HG03378 (cell line): ENCODE results near the gene COL4A2.
A peak's percentile ranks its signal among the peaks of the same experiment; 100 is the strongest.
"Not testable (repeated sequence)": the region's sequence is repeated elsewhere in the genome, so short reads cannot be mapped to it uniquely, and the experiment has no call there.

ENCODE experiments used
- ATAC-seq: cut with Tn5 transposase; IDR thresholded peaks from one replicate; pipeline ENCODE4 v1.9.1; 2021; ENCODE audit warnings: mild to moderate bottlenecking, moderate library complexity; ENCODE audit not compliant: unreplicated experiment

COL4A2 gene

DNA sequence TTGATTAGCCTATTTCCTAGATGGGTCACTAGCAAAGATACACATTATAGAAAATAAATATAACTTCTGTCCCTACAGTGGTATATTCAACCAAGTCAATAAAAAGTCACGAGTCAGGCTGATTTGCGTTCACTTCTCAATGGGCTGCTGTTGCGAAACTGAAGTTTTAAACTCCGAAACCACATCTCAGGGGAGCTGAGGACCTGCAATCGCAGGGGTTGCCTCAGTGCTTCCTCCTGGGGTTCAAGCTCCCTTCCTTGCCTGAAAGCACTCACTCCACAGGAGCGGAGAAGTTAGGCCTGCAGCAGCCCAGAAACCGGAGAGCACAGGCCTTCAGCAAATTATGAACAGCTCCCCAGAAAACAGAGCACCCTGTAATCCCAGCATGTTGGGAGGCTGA lies 214.9 kb downstream of the COL4A2 start:
- peak; percentile 36 for ATAC-seq

DNA sequence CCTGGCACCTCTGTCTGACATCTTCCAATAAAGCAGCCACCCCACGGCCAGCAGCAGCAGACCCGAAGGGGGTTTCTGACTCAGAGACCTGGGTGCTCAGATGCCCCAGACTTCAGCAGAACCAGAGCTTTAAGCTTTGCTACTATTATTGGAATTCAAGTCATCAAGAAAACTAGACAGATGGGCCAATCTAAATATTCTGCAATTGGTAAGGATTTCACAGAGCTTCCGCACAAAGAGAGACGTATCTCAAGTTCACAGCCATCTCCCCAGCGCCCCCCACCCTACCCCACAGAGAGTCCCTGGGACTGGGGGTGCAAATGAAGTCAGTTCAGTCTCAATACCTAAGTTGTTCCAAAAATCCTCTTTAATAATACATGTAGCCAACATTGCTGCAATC lies 215.6 kb downstream of the COL4A2 start:
- ATAC-seq: no peak

DNA sequence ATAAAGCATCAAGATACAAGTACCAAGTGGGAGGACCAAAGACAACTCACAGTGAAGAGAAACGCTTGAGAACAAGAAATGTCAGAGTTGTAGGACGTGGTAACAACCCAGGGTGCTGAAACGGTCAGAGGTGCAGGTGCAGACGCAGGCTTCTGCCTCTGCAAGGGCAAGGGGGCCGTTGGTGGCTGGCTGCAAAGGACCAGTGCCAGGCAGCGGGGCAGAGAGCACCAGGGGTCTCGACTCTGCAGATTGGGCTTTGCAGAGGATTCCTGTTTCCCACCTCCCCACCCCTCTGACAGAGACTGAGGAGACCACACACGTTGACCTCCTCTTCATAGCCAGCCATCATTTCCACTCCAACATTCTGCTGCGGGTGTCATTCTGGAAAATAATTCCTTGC lies 216.1 kb downstream of the COL4A2 start:
- ATAC-seq: no peak

DNA sequence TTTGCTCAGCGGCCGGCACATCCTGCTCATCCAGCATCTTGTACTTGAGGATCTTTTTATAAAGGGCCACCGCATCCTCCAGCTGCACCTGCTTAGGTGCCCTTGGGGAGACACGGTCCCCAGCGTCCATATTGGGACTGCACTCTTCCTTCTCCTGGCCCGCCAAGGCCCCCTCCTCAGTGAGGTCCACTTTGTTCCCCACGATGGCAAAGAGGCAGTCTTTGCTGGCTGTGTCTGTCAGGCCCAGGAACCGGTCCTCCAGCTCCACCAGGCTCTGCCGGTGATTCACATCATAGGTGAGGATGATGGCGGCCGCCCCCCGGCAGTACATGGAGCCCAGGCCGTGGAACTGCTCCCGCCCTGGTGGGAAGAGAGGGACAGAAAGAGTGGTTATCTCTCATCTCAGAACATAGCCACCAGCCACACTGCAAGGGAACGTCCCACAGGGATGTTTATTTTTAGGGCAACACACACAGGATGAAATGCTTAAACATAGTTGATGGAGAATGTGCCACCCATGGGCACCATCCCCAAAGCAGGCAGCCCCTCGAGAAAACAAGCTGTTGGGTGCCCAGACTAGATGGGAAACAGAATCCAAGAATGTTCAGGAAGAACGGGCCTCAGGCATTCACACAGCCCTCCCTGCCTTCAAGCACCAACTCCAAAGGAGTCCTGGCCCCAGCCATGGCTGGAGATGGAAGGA lies 216.9 kb downstream of the COL4A2 start:
- ATAC-seq: no peak

DNA sequence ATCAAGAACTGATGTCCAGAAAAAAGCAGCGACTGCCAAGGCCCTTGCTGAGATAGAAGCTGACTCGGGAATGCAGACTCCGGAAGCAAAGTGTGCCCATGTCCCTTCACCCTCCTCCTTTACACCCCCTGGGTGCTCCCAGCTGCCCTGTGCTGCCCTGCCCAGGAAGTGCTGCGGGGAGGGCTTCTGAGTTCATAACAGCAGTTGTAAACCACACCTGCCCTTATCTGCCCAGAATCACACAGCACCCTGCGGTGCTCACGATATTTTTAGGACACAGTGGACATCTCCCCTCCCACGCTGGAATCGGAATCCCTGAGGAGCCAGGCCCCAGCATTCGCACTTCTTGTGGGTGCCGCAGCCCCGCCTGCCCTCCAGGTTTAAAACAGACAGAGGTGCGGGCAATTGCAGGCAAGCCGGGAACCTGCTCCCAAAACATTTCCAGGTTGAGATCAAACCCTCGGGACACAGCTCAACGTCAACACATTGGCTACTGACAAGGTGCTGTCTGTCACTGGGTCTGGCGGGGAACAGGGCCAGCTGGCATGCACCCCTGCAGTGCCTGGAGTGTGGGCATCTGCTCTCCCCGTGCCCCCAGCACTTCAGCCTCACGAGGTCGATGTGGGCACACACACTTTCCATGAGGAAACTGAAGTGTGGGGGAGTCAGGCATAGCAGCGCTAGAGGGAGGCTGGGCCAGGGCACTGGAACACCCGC lies 217.6 kb downstream of the COL4A2 start:
- no peak for ATAC-seq

DNA sequence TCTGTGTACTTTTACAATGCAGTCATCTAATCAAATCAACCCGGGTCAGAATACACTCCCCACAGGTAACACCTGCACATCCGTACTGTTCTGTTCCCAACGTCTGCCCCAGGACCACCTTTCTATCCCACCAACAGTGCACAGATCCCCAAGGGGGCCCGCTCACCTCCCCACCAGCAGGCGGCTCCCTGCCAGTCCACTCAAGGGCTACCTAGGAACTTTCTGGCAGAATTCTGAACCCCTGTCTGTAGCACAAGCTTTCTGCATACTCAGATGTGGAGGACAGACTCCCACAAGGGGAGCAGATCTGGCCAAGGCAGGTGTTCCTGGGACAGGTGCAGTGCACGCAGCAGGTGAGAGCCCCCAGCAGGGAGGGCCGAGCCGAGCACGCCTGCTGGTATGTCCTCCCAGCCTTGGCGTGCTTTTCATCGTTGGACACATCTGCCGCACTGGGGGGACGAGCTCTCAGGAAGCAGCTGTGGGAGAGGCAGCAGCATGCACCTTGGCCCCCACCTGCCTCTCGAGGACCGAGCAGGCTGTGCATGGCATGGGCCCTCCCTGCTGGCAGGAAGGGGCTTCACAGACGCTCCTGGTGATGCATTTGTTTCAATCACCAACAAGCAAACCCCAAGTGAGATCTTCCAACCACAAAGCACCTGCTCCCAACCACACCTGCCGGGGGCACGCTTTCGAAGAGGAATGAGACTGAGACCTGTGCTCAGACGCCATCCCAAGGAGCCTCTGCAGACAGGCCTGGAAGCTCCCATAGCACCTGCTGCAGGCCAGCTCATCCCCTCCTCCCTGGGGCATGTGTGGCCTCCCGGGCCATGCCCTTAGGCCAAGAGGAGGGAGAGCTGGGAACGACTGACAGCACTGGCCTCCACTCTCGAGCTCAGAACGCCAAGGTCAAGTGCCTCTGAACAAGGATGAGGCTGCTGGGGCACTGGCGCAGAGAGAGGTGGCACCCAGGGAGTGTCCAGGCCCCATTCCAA lies 218.5 kb downstream of the COL4A2 start:
- peak; percentile 86 for ATAC-seq

DNA sequence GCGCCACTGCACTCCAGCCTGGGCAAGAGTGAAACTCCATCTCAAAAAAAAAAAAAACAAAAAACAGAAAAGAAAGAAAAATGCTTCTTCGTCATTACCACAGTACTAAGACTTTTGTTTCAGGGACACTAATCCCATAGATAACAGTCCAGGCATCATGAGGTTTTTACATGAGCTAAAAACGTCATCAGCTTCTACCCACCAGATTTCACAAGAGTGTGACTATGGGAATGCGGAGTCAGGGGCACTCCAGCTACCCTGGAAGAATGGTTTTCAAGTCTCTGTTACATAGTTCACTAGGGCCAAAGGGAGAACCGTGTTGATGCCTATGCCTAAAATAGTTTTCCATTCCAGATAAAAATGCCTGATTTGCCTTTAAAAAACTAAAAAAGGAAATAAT lies 221.3 kb downstream of the COL4A2 start:
- no peak for ATAC-seq

DNA sequence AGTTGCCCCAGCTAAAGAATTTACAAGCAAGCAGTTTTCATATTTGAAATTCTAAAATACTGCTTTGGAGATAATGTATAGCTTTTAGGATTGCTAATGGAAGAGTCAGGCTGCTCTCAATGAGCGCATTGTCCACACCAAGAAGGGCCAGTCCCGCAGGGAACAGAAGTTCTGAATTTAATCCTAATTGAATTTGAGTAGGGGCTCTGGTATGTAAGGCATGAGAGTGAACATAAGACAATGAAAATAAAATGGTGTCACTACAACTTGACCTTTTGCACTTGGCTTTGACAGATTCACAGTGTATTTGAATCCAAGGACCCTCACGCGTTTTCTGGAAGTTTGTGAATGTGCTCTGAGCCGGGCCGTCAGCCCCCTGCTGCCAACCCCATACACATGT lies 221.8 kb downstream of the COL4A2 start:
- no peak for ATAC-seq

DNA sequence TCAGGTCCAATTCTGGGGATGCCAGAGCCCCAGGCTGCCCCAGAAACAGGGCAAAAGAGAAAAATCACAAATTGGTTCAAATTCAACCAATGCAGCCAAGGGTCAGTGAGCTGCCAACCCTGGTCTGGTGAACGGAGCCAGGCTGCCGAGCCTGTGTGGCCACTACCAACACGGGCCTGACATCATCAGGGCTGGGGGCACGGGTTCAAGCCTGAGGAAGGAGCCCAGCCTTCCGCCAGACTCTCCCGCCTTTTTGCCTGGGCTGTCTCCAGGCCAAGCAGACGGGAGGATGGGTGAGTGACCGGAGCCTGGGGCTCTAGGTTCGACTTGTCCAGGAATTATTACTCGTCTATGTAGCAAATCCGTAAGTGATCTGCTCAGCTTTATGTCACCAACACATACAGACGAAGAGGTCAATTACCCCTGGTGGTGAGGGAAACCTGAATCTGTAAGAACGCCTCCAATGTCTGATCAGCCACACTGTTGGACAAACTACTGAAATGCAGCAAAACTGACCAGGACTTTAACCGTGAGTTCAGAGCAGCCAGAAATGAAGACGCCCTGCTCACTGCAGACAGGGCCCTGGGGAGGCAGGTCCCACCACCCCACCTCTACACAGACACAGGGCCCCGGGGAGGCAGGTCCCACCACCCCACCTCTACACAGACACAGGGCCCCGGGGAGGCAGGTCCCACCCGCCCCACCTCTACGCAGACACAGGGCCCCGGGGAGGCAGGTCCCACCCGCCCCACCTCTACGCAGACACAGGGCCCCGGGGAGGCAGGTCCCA lies 222.6 kb downstream of the COL4A2 start:
- no peak for ATAC-seq

DNA sequence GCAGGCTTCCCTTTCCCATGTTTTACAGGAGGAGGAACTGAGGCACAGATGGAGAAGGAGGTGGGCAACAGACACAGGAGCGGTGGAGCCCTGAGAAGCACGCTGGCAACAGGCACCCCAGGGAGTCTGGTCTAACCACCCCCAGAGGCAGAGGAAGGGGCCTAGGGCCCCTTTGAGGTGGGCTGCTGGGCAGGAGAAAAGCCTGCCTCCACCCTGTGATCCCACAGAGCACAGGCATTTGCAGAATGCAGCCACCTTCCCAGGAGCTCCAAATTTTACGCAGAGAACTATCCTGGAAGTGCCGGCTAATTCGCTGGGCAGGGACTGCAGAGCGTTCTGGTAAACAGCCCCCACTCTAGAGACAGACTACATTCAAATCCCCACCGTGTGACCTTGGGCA lies 224.0 kb downstream of the COL4A2 start:
- ATAC-seq: no peak

DNA sequence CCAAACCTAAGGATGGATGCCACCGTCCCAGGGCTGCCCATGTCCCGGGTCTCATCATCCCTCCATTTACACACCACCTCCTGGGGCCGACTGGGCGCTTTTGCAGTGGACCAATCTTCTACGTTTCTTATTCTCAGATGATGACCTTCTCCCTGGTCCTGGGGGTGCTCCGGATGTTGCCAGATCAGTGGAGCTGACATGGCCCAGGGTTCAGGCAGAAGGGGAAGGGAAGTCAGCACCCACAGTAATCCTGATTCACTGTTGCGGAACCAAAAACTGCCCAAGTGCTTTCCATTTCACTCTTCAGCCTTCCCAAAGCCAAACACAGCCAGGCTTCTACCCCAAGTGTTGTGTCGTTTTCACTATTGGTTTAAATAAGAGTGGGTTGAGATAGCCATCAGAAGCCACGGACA lies 224.6 kb downstream of the COL4A2 start:
- ATAC-seq: no peak

DNA sequence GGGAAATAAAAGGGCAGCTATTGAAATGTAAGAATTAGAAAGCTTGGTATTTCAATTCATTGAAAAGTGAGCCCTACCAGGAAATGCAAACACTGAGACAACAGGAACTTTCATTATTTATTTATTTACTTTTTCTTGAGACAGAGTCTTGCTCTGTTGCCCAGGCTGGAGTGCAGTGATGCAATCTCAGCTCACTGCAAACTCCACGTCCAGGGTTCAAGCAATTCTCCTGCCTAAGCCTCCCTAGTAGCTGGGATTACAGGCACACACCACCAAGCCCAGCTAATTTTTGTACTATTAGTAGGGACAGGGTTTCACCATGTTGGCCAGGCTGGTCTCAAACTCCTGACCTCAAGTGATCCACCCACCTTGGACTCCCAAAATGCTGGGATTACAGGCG lies 225.2 kb downstream of the COL4A2 start:
- ATAC-seq: not testable (repeated sequence)

DNA sequence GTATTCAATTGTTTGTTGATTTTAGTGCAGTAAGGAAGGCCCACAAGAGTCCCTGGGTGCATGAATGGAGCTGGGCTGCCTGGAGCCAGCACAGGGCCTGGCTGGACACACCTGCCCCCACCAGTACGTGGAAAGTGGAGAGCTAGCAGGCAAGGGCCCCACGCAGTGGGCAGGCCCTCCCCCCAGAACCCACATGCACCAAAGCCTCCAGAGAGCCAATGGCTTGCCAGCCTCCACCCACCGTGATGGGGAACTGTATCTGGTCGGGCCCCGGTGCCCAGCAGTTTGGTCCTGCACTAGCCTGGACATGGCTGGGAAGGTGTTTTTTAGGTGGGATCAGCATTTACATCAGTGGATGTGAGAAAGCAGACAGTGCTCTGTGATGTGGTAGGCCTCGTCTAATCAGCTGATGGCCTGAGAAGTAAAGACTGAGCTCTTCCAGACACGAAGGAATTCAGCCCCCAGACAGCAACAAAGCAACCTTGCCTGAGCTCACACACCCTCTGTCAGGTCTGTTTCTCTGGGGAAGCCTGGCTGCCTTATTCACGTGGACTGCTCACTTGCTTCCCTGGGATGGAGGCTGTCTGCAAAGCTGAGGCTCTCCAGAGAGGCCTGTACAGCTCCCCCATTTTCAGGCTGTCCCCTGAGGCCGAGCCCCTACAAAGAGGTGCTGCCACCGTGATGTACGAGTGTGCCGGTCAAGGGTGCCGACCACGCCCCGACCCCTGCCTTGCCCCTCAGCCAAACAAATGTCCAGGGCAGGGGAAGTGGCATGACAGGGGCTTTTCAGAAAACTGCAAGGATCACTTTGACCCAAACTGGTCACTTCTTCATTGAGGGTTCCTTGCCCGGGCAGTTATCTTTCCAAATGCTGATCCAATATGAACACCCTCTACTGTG lies 226.9 kb downstream of the COL4A2 start:
- ATAC-seq: no peak

DNA sequence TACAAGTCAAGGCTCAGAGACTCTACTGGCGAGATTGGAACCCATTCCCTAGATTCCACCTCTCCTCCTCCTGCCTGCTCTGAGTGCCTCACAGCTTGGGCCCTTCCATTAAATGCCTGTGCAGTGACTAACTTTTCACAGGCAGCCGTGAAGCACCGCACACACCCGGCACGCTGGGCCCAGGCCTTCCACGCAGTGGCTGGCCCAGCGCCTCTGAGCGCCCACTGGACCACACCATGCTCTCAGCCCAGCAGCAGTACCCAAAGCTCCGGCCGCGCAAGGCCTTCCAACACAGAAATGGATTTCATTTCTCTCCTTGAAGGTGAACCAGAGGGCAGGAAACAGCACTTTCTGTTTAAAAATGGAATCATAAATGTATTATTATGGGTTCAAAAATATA lies 228.4 kb downstream of the COL4A2 start:
- ATAC-seq: no peak

DNA sequence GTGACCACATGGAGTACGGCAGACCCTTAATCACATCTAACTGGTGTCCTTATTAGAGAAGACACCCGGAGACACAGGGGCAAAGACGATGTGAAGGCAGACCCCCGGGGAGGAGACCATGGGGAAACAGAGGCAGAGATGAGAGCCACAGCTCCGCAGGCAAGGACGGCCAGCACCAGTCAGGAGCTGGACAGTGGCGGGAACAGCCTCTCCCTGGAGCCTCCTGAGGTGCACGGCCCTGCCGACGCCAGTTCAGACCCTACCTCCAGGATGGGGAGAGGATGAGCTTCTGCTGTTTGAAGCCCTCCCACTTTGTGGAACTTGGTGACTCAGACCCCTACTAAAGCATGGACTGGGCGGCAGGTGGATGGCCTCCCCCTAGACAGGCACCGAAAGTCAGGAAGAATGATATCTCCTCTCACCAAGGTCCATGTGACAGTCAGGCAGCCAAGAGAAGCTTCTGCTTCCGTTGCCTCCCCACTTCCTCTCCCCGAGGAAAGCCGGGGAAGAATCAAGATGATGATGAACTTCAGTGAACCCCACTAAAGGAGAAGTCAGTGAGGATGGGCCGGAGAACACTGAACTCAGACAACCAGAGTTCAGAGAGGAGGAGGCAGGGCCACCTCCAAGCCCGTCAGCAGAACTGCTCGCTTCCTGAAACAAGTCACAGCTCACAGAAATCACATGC lies 229.1 kb downstream of the COL4A2 start:
- no peak for ATAC-seq

DNA sequence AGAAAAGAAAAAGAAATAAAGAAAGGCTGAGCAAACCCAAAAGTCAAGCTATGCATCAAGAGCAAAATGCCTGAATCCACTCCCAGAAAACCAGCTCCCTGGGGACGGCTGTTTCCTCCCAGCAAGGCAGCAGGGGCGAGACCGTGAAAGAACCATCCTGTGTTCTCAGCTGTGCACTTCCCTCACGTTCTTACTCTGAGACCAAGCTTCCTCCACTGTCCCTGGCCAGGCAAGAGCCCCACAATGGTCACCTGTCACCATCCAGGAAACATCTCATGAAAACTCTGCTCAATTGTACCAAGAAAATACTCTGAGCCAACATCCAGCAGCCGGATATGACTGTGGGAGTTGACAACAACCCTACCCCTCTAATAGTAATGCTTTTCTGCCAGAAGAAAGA lies 231.5 kb downstream of the COL4A2 start:
- ATAC-seq: no peak

DNA sequence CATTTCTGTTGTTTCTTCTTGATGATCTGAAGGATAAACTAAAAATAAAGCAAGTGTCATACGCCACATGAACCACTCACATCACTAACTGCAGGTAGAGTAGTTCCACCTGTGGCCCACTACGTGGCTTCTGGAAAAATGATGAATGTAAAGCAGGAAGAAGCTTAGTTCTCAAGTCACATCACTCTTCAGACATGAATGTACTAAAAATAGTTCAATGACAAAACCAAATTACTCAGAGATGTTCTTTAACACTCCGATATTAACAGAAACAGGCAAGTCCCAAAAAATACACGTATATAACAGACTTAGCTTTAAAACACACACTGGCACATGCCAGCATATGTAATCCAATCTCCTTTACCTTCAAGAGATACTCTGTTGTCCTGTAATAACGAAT lies 232.8 kb downstream of the COL4A2 start:
- ATAC-seq: no peak

DNA sequence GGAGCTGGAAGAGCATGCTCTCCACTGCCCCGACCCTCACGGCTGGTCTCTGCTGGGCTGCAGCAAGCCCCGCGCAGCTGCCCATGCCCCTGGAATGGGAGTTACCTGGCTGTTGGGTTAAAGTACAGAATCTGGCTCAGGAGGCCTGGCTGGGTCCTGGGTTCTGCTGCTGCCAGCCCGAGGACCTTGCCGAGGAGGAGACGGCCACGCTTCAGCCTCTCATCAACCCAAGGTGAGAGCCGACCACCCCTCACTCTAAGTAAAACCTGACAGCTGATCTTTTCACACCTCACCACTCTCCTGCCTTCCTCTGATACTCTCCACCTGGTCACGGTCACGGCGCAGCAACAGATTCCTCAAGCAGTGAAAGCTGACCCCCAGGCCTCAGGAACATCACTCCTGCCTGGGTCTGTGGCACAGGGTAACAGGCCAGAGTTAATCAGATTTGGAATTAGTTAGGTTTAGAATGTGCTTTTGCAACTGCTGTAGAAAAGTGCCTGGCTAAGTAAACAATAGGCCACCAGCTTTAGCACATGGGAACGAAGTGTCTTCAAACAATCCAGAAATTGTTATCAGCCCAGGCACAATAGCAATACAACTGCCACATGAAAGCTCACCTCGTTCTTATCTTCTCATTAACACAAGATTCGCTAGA lies 233.9 kb downstream of the COL4A2 start:
- ATAC-seq: no peak

DNA sequence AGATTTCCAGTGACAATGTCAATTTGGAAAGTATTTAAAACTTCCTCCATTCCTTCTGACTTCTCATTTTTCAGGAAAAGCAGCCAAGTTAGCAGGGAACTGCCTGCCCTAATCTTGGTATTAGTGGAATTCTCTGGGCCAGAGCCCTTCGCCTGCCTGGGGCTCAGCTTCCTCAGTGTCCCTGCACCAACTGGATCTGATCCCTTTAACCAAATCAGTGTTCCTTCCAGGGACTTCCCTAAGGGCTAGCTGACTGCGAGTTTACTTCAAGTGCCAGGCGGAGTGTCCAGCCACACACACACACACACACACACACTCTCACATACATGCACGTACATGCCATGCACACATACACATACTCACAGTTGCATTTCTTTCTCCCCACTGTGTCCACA lies 234.4 kb downstream of the COL4A2 start:
- no peak for ATAC-seq
